IMR-90 (cell line): Measurements from ENCODE around the gene RYR3. TPM values are rescaled to one million over a fixed set of nuclear protein-coding genes. Genes with fewer than 3 reads are reported as not detected.

Source experiments
- ATAC-seq: fragments of 200-7000 bp; cut with Tn5 transposase; 2 replicates; pipeline ENCODE4 v1.9.1; 2020; ENCODE audit warnings: low read depth, mild to moderate bottlenecking, moderate library complexity
- BruUV-seq: library from RNA; stranded (reverse); fragments of 400-500 nt; replicated peaks from 2 replicates; lab custom pipeline; 2021; lab: Mats Ljungman, UMichigan
- CTCF ChIA-PET: fragments of 300-600 bp; formaldehyde crosslinking; extraction: SDS; loops from one replicate; lab custom pipeline; 2021; ENCODE audit warnings: antibody characterized with exemption; lab: Yijun Ruan, JAX
- POLR2A ChIA-PET: fragments of 300-600 bp; sonication (Branson Sonifier 250); formaldehyde crosslinking; loops from one replicate; lab custom pipeline; 2022; ENCODE audit warnings: antibody characterized with exemption; ENCODE audit not compliant: unreplicated experiment; lab: Charles Lee
- DNase-seq: peaks from one replicate; pipeline ENCODE4 v3.0.0; 2013
- H2AFZ ChIP-seq: replicated peaks from 2 replicates; pipeline ENCODE3; 2013; ENCODE audit warnings: low read length, mild to moderate bottlenecking; ENCODE audit not compliant: poor library complexity
- H2AK5ac ChIP-seq: 2 replicates; pipeline ENCODE4 v1.6.1; 2013; ENCODE audit warnings: low read depth, low read length, inconsistent platforms
- H2AK9ac ChIP-seq: replicated peaks from 2 replicates; pipeline ENCODE3; 2013; ENCODE audit warnings: mild to moderate bottlenecking, low read depth, low read length, moderate library complexity; ENCODE audit not compliant: poor library complexity
- H2BK120ac ChIP-seq: 2 replicates; pipeline ENCODE4 v1.6.1; 2013; ENCODE audit warnings: low read depth, low read length, inconsistent platforms
- H2BK15ac ChIP-seq: 3 replicates; pipeline ENCODE4 v1.6.1; 2013; ENCODE audit warnings: low read depth, low read length, inconsistent platforms
- H2BK20ac ChIP-seq: 2 replicates; pipeline ENCODE4 v1.6.1; 2013; ENCODE audit warnings: low read depth, mild to moderate bottlenecking, inconsistent platforms, low read length, moderate library complexity
- H2BK5ac ChIP-seq: 2 replicates; pipeline ENCODE4 v1.6.1; 2013; ENCODE audit warnings: mild to moderate bottlenecking, low read depth, low read length, inconsistent platforms; ENCODE audit not compliant: poor library complexity, severe bottlenecking
- H3K14ac ChIP-seq: replicated peaks from 2 replicates; pipeline ENCODE4 v1.6.1; 2013; ENCODE audit warnings: low read depth, low read length, inconsistent platforms
- H3K18ac ChIP-seq: 2 replicates; pipeline ENCODE4 v1.6.1; 2013; ENCODE audit warnings: low read depth, low read length, control low read depth
- H3K23ac ChIP-seq: 2 replicates; pipeline ENCODE4 v1.6.1; 2013; ENCODE audit warnings: low read depth, low read length, inconsistent platforms
- H3K27ac ChIP-seq: 2 replicates; pipeline ENCODE4 v1.5.1; 2013; ENCODE audit warnings: mild to moderate bottlenecking, control low read depth, low read length; ENCODE audit not compliant: insufficient read depth
- H3K27me3 ChIP-seq: 2 replicates; pipeline ENCODE4 v1.6.1; 2013; ENCODE audit warnings: low read length; ENCODE audit not compliant: control insufficient read depth, insufficient read depth
- H3K36me3 ChIP-seq: 2 replicates; pipeline ENCODE4 v1.6.1; 2013; ENCODE audit warnings: low read length, mixed read lengths; ENCODE audit not compliant: control insufficient read depth, insufficient read depth
- H3K4ac ChIP-seq: 2 replicates; pipeline ENCODE4 v1.6.1; 2013; ENCODE audit warnings: low read depth, low read length, inconsistent platforms
- H3K4me1 ChIP-seq: 2 replicates; pipeline ENCODE4 v1.6.1; 2013; ENCODE audit warnings: low read length, mixed read lengths; ENCODE audit not compliant: control insufficient read depth, insufficient read depth
- H3K4me2 ChIP-seq: 2 replicates; pipeline ENCODE4 v1.6.1; 2013; ENCODE audit warnings: low read depth, mild to moderate bottlenecking, control low read depth, low read length, moderate library complexity
- H3K4me3 ChIP-seq: 2 replicates; pipeline ENCODE4 v1.5.1; 2013; ENCODE audit warnings: low read depth, mild to moderate bottlenecking, control low read depth, low read length, moderate library complexity; ENCODE audit not compliant: insufficient read depth
- H3K56ac ChIP-seq: 2 replicates; pipeline ENCODE4 v1.6.1; 2013; ENCODE audit warnings: low read length, inconsistent platforms; ENCODE audit not compliant: insufficient read depth; ENCODE audit errors: extremely low read depth
- H3K79me1 ChIP-seq, 2 experiments: 2 replicates each; pipeline ENCODE4 v1.6.1; 2013; ENCODE audit warnings: low read length in 2 of 2, inconsistent platforms in 1 of 2, low read depth in 1 of 2
- H3K9ac ChIP-seq: 2 replicates; pipeline ENCODE4 v1.6.1; 2013; ENCODE audit warnings: low read depth, low read length, control low read depth
- H3K9me1 ChIP-seq: 2 replicates; pipeline ENCODE4 v1.6.1; 2013; ENCODE audit warnings: low read length, inconsistent platforms; ENCODE audit not compliant: insufficient read depth
- H3K9me3 ChIP-seq: 2 replicates; pipeline ENCODE4 v1.6.1; 2013; ENCODE audit warnings: low read length; ENCODE audit not compliant: control insufficient read depth, insufficient read depth
- H4K20me1 ChIP-seq: 2 replicates; pipeline ENCODE4 v1.6.1; 2013; ENCODE audit warnings: low read length, inconsistent platforms; ENCODE audit not compliant: insufficient read depth
- H4K5ac ChIP-seq: 2 replicates; pipeline ENCODE4 v1.6.1; 2013; ENCODE audit warnings: mild to moderate bottlenecking, low read depth, low read length, control low read depth
- H4K8ac ChIP-seq, 2 experiments: 2 replicates each; pipeline ENCODE4 v1.6.1; 2013; ENCODE audit warnings: low read depth in 2 of 2, low read length in 2 of 2, control low read depth in 1 of 2, inconsistent platforms in 1 of 2
- H4K91ac ChIP-seq: 2 replicates; pipeline ENCODE4 v1.6.1; 2013; ENCODE audit warnings: low read depth, low read length, inconsistent platforms; ENCODE audit not compliant: insufficient read depth
- FOS ChIP-seq: fragments of 150-350 bp; IDR thresholded peaks from 2 replicates; pipeline ENCODE4 v1.6.1; 2016; ENCODE audit warnings: low read depth, low read length
- MAFK ChIP-seq: IDR thresholded peaks from 2 replicates; pipeline ENCODE4 v1.6.1; 2012; ENCODE audit warnings: low read depth, low read length, improper control_type of control experiment
- MXI1 ChIP-seq: IDR thresholded peaks from 2 replicates; pipeline ENCODE4 v1.6.1; 2012; ENCODE audit warnings: low read depth, mild to moderate bottlenecking, low read length, moderate library complexity, borderline replicate concordance
- POLR2A ChIP-seq: IDR thresholded peaks from 2 replicates; pipeline ENCODE4 v1.6.1; 2012; ENCODE audit warnings: mild to moderate bottlenecking, low read depth, low read length
- RCOR1 ChIP-seq: IDR thresholded peaks from 2 replicates; pipeline ENCODE4 v1.6.1; 2012; ENCODE audit warnings: mild to moderate bottlenecking, low read length, improper control_type of control experiment; ENCODE audit not compliant: insufficient replicate concordance
- dilution Hi-C: fragments of 300-500 bp; cut with HindIII; formaldehyde crosslinking; loops from one replicate; pipeline ENCODE4 v1.14.3; 2018; ENCODE audit warnings: low sequenced_read_pairs; ENCODE audit not compliant: unreplicated experiment
- in situ Hi-C: fragments of 300-500 bp; cut with MboI; formaldehyde crosslinking; loops from 3 replicates; pipeline ENCODE4 v1.14.3; 2019; ENCODE audit warnings: low sequenced_read_pairs, inconsistent platforms, mixed read lengths
- intact Hi-C: fragments of 100-400 bp; cut with micrococcal nuclease; formaldehyde crosslinking; loops from 2 replicates; pipeline ENCODE4 v1.10.0; 2022
- polyA plus RNA-seq, 3 experiments: library from polyadenylated mRNA; depleted of rRNA; stranded (reverse); fragments of >200 nt; gene quantifications; 2 replicates each; pipeline ENCODE4 v1.2.3, GENCODE V29; 2012; ENCODE audit warnings: low replicate concordance in 1 of 3
- total RNA-seq: library from RNA; depleted of rRNA; stranded (reverse); fragments of >200 nt; gene quantifications from 2 replicates; pipeline ENCODE4 v1.2.3, GENCODE V29; 2012
- TF ChIP-seq, protein P1 (sequence below): fragments of 150-350 bp; IDR thresholded peaks from 2 replicates; pipeline ENCODE4 v1.6.1; 2016; ENCODE audit warnings: low read depth, mild to moderate bottlenecking, low read length, moderate library complexity, borderline replicate concordance
- TF ChIP-seq, protein P2 (sequence below): fragments of 150-350 bp; IDR thresholded peaks from 2 replicates; pipeline ENCODE4 v1.6.1; 2017; ENCODE audit warnings: mild to moderate bottlenecking, antibody characterized with exemption, low read length, low read depth

Gene RYR3
- total and polyA plus RNA-seq, 2 of the 4 experiments (the other 2 are of a cell fraction) = 0.18 TPM; not detected in 1

DNA sequence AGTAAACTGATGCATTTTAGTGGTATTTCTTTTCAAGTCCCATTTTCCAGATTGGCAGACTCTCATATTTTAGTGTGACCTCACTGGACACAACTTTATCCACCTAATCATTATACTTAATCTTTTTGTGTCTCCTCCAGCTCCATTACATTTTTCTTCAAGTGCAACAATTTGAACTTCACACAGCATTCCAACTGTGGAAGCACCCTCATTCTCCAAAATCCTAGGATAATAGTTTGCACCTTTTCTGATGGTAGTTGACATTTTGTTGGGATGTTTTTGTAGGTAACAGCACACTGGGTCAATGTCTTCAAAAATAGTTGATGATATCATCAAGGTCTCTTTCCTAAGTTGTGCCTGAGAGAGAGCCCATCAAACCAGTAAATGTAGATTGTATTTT, 123.1 kb downstream of the RYR3 start:
- H3K9me3 ChIP-seq = no peaks in the 10 kb centered on the region
- no peak overlapping the region for H2BK120ac ChIP-seq
- no peak overlapping the region for H4K8ac ChIP-seq
- no peak overlapping the region for H3K56ac ChIP-seq
- H3K4me1 ChIP-seq = no peaks in the 10 kb centered on the region
- no peak overlapping the region for H3K4me3 ChIP-seq
- no peak overlapping the region for H2AFZ ChIP-seq
- ATAC-seq = no peak
- no peak overlapping the region for H4K91ac ChIP-seq
- in situ Hi-C loops (no loop called here), dilution Hi-C loops (no loop called here), intact Hi-C loops (no loop called here)
- peaks cover 2% of the 10 kb centered on the region for H3K27me3 ChIP-seq
- H3K9ac ChIP-seq = no peak overlapping the region
- H2AK5ac ChIP-seq = no peak overlapping the region
- no peaks in the 10 kb centered on the region for H4K20me1 ChIP-seq
- H2BK5ac ChIP-seq = no peak overlapping the region
- no peak overlapping the region for H3K4me2 ChIP-seq
- TF ChIP-seq, protein P1, sequence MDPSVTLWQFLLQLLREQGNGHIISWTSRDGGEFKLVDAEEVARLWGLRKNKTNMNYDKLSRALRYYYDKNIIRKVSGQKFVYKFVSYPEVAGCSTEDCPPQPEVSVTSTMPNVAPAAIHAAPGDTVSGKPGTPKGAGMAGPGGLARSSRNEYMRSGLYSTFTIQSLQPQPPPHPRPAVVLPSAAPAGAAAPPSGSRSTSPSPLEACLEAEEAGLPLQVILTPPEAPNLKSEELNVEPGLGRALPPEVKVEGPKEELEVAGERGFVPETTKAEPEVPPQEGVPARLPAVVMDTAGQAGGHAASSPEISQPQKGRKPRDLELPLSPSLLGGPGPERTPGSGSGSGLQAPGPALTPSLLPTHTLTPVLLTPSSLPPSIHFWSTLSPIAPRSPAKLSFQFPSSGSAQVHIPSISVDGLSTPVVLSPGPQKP = no peak
- TF ChIP-seq, protein P2, sequence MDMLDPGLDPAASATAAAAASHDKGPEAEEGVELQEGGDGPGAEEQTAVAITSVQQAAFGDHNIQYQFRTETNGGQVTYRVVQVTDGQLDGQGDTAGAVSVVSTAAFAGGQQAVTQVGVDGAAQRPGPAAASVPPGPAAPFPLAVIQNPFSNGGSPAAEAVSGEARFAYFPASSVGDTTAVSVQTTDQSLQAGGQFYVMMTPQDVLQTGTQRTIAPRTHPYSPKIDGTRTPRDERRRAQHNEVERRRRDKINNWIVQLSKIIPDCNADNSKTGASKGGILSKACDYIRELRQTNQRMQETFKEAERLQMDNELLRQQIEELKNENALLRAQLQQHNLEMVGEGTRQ = no peak
- no peak for TF ChIP-seq MAFK
- no peak for TF ChIP-seq POLR2A
- no peak for TF ChIP-seq FOS
- TF ChIP-seq MXI1 = no peak
- TF ChIP-seq RCOR1 = no peak
- no peak for DNase-seq
- no peak overlapping the region for H2AK9ac ChIP-seq
- no peak overlapping the region for H2BK15ac ChIP-seq
- no peak overlapping the region for H3K23ac ChIP-seq
- no peak overlapping the region for H3K14ac ChIP-seq
- no peak overlapping the region for H4K5ac ChIP-seq
- H3K9me1 ChIP-seq = no peaks in the 10 kb centered on the region
- no peak overlapping the region for H3K4ac ChIP-seq
- H2BK20ac ChIP-seq = no peak overlapping the region
- no peak overlapping the region for H3K18ac ChIP-seq
- BruUV-seq = no TSS peak
- ChIA-PET CTCF (no interaction called here), POLR2A (no interaction called here)
- no peaks in the 10 kb centered on the region for H3K36me3 ChIP-seq
- H3K27ac ChIP-seq = no peak overlapping the region
- H3K79me1 ChIP-seq = no peaks in the 10 kb centered on the region
